ENCODE data around the gene TMSB4Y. TPM values are rescaled to one million over a fixed set of nuclear protein-coding genes. Genes with fewer than 3 reads are reported as not detected.

TMSB4Y gene
- polyA plus RNA-seq, 3 donors from 2014 or later, result not detected

Other genes with a start within 250 kb of the TMSB4Y start
- gene UTY, start 223.9 kb upstream of the TMSB4Y start, polyA plus RNA-seq, result not detected

All from immature natural killer cell (primary cell).